CD4-positive, alpha-beta T cell treated with Interleukin-4 for 1 hour (primary cell): ENCODE results near the gene ZNF385B.

Experiments
- DNase-seq, 2 donors: peaks; one replicate each; pipeline ENCODE4 v3.0.0-alpha.2; 2020 to 2022

The ZNF385B gene

GRCh38 chr2:179543361-179543901 is 318.0 kb downstream of the ZNF385B start:
- no peak for DNase-seq

GRCh38 chr2:179541586-179541985 is 319.8 kb downstream of the ZNF385B start:
- DNase-seq, result no peak

DNA sequence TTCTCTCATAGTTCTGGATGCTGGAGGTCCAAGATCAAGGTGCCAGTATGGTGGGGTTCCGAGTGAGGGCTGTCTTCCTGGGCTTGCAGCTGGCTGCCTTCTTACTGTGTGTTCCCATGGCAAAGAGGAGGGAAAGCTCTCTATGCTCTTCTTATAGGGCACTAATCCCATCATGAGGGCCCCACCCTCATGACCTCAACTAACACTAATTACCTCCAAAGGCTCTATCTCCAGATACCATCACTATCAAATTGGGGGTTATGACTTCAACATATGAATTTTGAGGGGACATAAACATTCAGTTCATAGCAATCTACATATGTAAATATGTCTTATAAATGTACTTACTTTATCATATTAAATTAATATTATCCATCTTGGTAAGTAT is 322.3 kb downstream of the ZNF385B start:
- DNase-seq, result no peak

GRCh38 chr2:179538406-179539123 is 322.8 kb downstream of the ZNF385B start:
- DNase-seq, result no peak

GRCh38 chr2:179536185-179536584 is 325.2 kb downstream of the ZNF385B start:
- DNase-seq, result no peak

GRCh38 chr2:179533875-179534274 is 327.5 kb downstream of the ZNF385B start:
- DNase-seq, result no peak

GRCh38 chr2:179532863-179533278 is 328.5 kb downstream of the ZNF385B start:
- no peak for DNase-seq

GRCh38 chr2:179528576-179529069 is 332.8 kb downstream of the ZNF385B start:
- no peak for DNase-seq

DNA sequence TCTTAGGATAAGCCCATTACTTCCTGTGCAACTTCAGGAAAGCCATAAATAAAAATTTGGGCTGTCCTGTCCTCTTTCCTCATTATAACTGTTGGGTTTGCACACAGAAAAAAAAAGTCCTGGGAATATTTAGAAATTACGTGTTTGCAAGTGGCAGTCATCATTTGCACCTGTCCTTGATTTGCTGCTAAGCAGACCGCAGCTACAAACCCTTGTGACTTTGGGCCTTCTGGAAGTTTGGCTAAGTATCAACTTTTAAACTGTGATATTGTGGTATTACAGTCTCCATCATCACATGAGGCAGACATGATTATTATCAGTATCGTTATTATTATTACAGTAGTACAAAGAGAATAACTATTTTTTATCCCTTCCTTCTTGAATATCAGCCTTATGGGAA is 336.1 kb downstream of the ZNF385B start:
- DNase-seq, result no peak

GRCh38 chr2:179524809-179525339 is 336.5 kb downstream of the ZNF385B start:
- no peak for DNase-seq

GRCh38 chr2:179521944-179522343 is 339.5 kb downstream of the ZNF385B start:
- DNase-seq, result no peak

GRCh38 chr2:179518830-179519229 is 342.6 kb downstream of the ZNF385B start:
- no peak for DNase-seq

GRCh38 chr2:179513181-179513580 is 348.2 kb downstream of the ZNF385B start:
- DNase-seq, result no peak

GRCh38 chr2:179512281-179513035 is 349.0 kb downstream of the ZNF385B start:
- DNase-seq, result no peak

DNA sequence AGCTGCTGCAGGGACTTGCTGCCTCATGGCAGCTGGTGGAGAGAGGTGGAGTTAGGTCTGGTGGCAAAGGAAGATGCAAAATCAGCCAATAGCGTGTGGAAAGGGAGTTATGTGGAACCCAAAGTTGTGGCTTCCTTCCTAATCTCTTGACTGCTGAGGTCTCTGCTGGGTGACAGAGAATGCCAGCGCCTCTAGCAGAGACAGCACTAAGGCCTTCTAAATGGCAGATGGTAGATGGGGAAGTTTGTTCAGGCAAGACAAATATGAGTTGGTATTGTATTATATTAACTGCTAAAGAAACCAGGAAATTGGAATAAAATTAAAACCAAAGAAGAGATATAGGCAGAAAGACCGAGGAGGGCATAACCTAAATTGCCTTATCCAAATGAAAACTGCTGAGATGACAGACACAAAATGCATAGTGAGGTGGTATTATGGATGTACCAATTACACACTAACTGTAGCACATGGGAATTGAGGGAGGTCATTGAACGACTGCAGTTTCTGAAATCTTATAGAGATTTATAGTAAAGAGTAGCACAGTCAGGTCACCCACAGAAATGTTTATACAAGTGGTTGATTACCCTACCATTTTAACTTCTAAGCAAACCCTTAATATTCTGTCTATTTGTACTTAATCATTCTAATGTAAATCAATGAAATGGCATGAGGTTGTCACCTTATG is 350.2 kb downstream of the ZNF385B start:
- DNase-seq, result no peak

DNA sequence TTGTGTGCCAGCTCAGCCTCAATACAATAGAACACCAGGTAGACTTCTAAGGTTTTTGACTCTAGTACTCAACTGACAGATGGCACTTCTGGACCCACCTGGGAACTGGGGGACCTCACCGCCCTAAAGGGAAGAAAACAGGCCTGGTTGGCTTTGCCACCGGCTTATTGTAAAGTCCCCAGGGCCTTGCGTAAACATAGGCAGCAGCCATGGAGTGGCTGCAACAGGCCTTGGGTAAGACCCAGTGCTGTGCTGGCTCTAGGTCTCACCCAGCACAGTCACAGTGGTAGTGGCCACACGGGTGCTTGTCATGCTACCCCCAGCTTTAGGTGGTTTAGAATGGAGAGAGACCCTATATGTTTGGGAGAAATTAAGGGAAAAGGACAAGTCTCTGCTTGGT is 366.1 kb downstream of the ZNF385B start:
- DNase-seq, result no peak

GRCh38 chr2:179488563-179488962 is 372.8 kb downstream of the ZNF385B start:
- DNase-seq, result no peak

GRCh38 chr2:179487010-179487731 is 374.2 kb downstream of the ZNF385B start:
- DNase-seq, result no peak

- no peak for DNase-seq
Measured at GRCh38 chr2:179483131-179483530, 378.3 kb downstream of the ZNF385B start.

- DNase-seq, result no peak
Measured at GRCh38 chr2:179479947-179480346, 381.5 kb downstream of the ZNF385B start.

DNA sequence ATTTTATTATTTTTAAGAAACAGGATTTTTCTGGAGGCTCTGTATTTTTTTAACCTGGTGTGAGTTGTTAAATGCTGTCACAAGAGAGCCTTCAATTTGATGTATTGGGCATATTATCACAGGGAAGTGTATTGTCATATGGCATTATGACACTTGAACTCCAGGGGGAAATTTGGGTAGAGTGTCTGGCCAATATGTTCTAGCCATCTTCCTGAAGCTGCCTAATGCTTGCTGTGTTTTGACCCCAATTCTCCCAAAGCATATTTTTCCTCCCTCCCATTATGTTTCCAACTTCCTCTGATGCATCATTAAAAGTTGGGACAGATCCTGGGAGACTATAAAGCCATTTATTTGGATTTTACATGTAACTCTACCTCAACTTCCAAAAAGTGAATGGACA is 382.6 kb downstream of the ZNF385B start:
- DNase-seq, result no peak

DNA sequence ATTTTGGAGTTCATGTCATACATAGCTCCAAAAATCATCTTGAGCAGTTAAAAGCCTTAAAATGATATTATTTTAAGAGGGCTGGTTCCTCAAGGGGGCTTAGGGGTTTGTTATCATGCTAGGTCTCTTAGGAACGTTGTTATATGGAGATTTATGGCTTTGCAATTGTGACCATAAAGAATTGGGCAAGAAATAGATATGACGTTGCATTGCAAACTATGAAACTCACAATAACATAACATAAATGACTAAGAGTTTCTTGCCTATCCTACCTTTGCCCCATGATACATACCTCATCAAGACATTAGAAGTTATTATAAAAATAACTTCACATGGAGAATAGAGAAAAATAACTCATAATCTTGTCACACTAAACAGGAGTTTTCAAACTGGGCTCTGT is 390.4 kb downstream of the ZNF385B start:
- no peak for DNase-seq
